GM19372 (cell line): ENCODE results near the gene RAPGEF4.

Experiments used
- ATAC-seq: cut with Tn5 transposase; IDR thresholded peaks from one replicate; pipeline ENCODE4 v1.9.1; 2021; ENCODE audit warnings: mild to moderate bottlenecking, low read depth, moderate library complexity; ENCODE audit not compliant: unreplicated experiment

Gene RAPGEF4

DNA sequence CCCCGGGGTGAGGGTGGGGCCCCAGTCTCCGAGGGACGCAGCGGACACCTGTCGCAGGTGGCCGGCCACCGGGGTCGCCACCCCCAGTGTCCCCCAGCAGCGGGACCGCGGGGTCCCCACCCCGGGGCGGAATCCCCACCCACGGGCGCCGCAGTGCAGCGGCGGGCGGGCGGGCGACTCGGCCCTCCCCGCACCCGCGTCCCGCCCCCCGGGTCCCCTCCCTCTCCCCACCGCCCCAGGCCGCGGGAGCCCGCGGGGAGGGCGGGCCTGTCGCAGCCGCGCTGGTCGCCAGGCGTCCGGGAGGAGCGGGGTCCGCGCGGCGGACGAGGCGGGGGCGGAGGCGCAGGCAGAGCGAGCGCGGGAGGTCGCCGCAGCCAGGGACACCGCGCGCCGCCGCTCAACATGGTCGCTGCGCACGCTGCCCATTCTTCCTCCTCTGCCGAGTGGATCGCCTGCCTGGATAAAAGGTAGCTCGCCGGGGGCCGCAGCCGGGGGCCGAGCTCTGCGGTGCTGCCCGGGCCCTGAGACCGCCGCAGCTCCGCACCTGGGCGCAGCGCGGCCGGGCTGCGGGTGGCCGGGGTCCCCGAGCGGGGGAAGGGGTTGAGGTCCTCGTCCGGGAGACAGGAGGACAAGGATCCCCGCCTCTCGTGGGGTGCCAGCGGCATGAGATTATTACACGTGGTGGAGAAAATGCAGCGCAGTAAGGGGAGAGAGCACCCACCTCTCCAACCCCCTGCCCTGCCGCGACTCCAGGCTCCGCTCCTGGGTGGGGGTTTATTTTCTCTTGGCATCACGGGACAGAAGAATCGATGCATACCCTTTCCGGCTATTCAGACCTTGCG is at the start of gene RAPGEF4:
Gene RAPGEF4 (plus strand): TSS at position 264 of the 842 bp plus-strand sequence. CDS start 139 bp downstream, at position 403.
- no peak for ATAC-seq

DNA sequence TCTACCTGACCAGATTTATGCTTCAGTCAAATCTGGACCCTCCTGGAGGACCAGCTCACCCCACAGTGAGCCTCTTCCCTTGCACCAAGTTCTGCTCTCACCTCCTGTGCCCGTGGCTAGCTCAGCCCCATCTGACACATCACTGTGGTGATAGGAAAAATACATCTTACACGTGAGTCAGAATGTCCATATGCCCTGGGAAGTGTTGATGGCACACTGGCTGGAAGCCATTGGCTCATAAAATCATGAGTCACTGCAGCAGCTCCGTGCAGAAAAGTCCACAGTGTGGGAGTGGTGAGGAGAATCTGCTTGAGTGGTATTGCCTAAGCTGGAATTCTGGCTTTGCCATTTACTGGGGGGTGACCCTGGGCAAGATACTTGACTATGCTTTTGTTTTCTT is 42.6 kb upstream of the RAPGEF4 start:
- no peak for ATAC-seq

DNA sequence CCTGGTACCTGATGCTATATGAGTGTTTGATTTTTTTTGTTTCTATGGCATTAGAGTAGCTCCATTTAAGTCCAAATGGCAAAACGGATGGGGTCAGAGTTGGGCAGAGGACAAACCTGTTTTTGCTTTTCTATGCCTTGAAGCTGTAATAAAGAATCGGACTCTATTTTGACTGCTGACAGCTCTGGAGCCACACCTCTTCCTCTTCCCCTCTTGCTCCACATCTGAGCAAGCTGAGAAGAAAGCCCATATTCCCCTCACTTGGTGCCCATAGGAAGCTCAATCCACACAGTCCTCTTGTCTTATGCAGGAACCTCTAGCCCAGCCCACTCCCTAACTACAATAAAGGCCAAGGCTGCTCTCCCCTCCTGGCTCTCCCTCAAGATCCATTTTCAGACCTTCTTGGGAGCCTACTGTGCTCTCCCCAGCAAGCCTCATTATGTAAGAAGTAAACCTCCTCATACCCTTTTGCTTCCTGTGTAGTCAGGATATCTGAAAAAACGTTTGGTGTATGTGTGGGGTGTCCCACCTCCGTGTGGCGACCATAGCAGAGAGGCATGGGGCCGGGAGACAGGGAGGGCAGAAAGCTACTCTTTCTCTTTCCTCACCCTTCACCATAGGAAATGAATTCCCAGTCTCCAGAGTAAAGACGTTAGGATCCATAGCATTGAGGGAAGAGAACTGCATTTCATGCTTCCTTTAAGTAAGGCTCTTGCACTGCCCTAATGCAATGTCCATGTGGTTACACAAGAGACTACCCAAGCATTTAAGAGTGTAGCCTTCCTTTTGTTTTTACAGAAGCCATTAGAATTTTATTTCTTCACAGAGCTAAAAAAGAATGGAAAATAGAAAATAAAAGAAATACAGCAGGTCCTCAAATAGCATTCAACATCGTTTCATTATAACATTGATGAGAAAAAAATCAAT is 41.9 kb upstream of the RAPGEF4 start:
- no peak for ATAC-seq

DNA sequence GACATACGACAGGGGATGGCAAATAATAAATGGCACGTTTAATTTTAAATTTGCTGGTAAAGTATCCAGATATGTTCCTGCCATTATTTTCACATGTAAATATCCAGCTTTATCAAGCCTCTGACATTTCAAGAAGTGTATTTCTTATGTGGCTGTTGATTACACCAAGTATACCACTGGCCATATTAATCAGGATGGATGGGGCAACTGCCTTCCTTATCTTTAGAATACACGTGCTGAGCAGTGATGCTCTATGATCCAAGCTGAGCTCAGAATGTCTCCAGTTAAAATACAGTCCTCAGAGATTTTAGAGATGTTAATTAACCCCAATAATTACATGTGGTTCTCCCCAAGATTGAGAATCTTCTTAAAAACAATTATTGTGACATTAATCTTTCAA is 38.3 kb upstream of the RAPGEF4 start:
- no peak for ATAC-seq

DNA sequence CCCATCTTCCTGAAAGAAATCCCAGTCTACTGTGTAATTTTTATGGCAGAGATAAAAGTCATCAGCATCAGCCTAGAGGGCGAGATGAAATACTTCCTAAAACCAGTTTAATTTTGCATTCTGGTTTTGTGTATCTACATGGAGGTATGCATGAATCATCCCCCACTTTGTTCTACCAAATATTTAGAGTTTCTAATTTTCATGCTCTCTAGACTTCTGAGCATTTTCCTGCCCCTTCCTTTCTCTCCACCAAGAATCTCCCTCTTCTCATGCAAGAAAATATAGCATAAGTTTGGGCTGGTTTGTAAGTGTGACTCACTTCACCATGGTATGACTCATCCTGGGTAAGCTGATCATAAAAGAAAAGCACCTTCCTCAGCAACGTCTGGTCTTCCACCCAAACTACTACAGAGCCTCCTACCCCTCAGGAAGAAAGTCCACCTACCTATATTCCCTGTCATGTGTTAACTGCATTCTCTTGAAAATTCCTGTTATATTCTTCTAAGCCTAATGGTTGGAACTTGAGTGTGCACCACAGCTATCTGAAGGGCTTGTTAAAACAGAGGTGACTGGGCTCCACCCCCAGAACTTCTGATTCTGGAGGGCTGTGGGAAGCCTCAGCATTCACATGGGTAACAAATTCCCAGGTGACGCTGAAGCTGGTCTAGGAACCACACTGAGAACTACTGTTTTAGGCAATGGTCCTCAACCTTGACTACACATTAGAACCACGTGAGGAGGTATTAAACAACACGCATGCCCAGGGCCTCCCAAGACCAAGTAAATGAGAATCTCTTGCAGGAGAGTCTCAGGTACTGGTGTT is 37.4 kb upstream of the RAPGEF4 start:
- no peak for ATAC-seq

DNA sequence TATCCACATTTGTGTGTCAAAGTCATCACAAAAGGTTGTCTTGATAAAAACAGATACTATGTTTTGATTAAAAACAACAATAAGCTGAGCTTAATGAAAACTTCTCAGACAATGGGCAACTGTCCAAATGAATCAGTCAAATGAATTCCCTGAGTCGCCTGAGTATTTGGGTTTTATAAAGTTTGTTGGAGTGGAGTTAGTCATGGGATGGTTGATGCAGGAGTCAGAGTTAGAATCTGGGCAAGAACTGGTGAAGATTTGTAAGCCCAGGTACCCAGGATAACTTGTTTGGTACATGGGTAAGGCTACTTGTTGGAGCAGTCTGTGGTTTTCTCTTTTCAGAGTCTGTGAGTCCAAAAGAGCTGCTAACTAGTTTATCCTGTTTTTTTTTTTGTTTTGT is 34.4 kb upstream of the RAPGEF4 start:
- no peak for ATAC-seq

DNA sequence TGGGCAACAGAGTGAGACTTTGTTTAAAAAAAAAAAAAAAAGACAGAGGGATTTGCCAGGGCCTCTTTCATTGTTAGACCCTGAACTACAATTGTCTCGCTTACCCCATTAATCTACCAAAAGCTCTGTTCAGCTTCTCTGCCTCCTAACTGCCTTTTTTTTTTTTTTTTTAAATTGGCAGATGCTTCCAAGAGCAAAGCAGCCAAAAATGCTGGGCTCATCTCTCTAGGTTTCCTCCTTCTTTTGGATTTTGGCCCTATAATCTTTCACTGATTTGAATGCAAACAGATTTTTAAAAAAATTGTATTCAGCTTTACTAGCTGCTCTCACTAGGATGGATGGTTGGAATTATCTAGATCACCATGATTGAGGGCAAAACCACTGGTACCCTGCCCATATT is 33.2 kb upstream of the RAPGEF4 start:
- ATAC-seq = no peak

DNA sequence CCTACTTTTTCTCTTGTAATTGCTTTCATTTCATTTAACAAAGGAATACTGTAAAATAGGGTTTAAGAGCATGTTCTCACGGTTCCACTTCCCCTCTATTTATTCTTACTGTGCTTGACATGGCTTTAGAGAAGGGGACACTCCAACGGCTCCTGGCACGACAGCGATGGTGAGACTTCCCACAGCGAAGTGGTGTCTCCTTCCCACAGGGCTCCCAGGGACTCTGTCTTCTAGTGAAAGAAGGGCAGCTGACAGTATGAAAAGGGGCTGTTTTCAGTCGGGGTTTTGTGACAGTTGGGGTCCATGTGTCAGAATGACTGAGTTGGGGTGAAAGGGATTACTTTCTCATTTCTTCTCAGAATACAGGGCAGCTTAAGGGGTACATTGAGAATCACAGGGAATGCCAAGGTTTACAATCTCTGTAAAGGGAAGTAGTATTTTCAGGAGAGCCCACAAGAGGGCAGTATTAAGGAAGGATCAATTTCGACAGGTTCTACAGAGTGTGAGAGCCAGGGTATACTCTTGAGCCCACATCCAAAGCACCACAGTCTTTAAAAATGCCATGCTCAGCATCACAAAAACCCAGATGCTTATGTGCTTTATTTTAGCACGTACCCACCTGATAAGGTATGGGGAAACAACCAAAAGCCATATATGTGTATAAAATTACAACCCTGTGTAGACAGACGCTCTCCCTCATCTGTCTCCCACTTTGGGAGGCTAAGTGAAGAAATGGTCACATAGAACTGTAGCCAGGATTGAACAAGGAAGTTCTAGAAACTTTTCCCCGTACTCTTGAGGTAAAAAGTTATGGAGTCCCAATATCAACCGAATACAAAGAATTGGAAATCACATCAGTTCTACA is 31.3 kb upstream of the RAPGEF4 start:
- ATAC-seq = no peak

DNA sequence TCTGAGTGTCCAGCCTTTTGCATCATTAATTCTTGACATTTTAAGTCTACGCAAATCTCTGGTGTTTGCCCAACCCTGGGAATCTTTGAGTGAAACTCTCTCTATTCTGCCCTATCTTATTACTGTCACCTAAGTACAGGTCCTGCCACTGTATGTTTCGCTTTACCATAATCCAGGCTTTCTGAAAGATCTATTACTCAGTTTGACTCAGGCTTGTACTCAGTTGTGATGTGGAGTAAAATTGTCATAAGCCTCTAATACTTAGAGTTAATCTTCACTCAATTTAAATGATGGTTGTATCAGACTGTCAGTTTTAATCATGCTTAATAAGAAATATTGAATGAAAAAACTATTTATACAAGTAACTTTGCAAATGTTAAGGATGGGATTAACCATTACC is 30.3 kb upstream of the RAPGEF4 start:
- ATAC-seq = no peak

DNA sequence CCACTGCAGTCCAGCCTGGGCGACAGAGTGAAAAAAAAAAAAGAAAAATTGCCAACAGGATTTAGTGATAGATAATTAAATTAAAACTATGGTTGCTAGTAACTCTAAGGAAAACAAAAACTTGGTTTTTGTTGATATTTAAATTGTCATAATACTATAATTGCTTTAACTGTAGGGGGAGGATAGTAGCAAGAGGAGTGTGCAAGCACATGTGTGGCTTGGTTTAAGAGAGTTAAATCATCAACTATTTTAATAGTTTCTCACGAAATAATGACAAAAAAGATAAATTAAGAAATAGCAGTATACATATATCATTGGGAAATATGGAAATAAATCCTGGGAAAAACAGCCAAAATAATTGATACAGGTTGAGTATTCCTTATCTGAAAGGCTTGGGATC is 27.4 kb upstream of the RAPGEF4 start:
- no peak for ATAC-seq

DNA sequence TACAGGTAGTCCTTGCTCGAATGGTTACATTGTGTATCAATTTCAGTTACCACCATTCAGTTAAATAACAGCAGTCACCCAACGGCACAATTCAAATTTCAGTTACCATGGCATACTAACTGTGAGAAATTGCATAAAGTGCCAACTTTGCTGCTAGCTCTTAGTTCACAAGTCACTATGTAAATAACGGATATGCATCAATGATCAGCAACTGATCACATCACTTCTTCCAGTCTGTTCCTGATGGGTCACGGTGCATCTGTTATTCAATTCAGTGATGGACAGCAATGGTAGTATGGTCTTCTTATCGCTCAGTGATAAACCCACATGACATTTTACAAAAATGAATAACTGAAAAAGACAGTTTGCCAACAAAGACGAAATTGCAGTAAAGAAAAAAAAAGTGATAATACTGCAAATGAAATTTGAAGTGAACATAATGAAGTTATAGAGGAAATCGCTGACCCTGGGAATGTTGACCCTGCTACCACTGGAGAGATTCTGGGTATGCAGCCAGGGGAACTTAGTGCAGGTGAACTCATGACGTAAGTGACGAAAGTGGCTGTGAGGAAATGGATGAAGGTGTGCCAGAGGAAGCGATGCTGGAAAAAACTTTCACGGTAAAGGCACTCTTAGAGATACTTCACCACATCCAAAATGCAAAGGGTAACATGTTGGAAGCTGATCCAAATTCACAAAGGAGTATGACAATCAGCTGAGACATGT is 25.9 kb upstream of the RAPGEF4 start:
- no peak for ATAC-seq

DNA sequence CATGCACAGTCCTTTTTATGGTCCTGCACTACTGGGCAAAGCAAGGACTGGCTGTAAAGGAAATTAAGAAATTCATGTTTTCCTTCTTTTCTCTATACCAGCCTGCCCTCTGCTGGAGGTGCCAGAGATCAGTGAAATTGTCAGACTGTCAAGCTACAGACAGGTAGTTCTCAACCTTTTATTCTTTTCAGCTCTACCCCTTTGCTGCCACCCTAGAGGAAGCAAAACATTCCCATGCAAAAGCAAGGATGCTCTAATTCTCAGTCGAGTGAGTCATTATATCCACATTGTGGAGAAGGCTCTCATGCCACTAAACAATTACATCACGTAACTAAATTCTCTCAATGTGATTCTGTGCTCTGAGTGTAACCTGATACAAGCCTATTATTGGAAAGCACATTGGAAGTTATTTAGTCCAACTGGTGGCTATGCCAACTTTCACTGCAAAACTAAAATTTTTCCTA is 25.0 kb upstream of the RAPGEF4 start:
- no peak for ATAC-seq

DNA sequence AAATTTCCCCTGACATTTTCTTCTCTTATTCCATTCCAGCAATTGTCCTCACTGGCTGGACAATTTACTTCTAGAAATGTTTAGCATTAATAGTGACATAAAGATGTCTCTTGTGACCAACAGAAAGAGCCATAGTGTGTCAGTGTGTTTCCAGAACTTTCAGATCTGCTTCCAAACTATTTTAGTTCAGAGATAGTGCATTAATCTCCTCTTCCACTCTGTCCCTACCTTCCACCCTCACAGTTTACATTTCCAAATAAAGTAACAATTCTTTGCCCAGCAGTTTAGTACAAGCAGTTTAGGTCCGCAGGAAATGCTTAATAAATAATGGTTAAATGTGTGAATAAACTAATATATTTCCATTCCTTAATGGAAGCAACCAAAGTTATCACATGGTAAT is 24.5 kb upstream of the RAPGEF4 start:
- ATAC-seq = no peak

DNA sequence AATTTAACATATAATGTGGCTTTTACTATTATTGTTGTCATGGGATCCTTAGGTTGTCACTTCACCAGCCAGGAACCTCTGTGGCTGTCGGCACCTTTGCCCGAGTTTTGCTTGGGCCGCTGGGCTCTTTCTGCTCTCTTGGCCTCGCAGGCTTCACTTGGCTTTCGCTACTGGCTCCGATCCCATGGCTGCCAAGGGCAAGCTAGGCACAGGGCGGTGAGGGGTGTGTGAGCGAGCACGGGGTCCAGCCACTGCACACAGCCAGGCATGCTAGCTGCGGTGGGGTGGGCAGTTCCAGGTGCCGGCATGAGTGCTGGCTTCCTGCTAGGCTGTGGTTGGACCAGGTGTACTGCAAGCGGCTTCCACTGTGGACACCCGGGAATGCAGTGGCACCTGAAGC is 23.4 kb upstream of the RAPGEF4 start:
- no peak for ATAC-seq

DNA sequence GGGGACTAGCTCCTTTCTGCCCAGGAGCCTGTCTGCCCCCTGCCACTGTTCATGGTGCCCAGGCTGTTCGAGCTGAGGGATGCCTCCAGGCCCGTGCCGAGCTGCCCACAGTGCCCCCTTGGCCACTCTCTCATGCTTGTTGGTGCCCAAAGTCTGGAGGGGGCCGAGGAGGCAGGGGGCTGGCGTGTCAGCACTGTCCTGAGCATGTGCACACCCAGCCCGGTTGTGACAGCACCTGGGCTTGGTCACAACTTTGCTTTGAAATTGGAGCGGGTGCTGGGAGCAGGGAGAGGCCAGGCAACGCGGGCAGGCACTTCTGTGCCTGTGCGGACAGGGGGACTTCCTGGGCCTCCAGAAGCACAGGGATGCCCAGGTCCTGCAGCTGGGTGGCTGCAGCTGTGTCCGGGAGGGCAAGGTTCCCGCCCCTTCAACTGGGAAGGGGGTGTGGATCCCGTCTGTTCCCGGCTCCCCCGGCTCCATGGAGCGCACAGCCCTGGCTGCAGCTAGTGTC is 22.2 kb upstream of the RAPGEF4 start:
- ATAC-seq = no peak

DNA sequence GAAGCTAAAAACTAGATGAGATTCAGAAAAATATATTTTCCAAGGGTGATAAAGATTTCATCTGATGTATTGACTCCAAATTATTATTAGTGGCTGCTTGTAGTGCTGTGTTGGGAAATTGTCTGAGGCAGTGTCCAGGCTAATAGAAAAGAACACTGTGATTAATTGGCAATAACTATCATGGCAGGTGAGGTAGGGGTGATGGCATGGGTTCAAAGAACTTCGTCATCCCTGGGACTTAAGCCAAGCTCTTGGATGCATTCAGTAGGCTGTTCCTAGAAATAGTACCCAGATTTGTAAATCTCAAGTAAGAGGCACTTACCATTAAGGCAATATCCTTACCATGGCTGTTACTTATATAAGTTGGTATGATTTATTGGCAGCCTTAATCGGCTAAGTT is 13.2 kb upstream of the RAPGEF4 start:
- no peak for ATAC-seq

DNA sequence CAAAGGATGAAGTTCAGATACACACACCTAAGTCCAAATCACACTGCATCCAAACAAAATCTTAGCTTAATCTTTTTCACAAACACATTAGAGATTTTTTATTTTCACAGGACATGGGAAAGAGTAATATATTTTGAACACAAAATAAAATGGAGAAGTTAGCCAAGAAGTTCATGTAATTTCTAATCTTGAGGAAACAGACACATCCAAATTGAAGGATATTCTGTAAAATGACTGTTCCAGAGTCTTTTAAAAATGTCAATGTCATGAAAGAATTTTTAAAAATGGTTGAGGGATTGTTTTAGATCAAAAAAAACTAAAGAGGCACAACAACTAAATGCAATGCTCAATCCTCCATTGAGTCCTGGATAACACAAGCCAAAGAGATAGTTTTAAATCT is 12.4 kb upstream of the RAPGEF4 start:
- ATAC-seq = no peak

DNA sequence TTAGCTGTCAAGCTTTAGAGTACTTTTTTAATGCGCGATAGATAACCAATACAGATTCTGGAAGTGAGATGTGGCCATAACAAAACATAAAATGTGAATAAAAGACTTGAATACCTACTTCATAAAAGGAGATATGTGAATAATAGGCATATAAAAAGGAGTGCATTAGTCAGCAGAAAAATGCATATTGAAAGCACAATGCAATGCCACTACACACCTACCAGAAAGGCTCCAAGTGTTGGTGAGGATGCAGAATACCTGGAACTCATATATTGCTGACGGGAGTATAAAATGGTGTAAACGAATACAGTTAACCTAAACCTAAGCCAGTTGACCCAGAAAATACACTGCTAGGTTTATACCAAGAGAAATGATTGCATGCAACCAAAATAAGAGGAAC is 10.9 kb upstream of the RAPGEF4 start:
- ATAC-seq = no peak

DNA sequence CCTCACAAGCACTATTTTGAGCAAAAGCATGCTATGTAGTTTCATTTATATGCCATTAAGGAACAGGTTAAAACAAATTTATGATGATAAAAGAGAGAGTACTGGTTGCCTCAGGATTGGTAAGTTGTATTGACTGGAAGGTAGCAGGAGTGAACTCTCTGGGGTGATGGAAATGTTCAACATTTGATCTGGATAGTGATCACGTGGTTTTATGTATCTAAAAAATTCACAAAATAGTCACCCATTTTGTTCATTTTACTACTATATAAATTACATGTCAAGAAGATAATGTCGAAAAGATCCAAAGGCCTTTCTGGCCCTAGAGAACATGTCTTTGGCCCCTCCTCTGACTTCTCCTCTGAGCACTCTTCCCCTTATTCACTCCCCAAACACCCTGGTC is 10.4 kb upstream of the RAPGEF4 start:
- ATAC-seq = no peak
